CD4-positive, alpha-beta T cell treated with Interleukin-12 subunit alpha and Interleukin-12 subunit beta, for 1 hour (primary cell): Measurements from ENCODE around the gene KCTD14.
"Not testable (repeated sequence)": the region's sequence is repeated elsewhere in the genome, so short reads cannot be mapped to it uniquely, and the experiment has no call there.

Experiments used
- DNase-seq: peaks from one replicate; pipeline ENCODE4 v3.0.0-alpha.2; 2020

KCTD14 gene

GRCh38 chr11:78045851-78046485 lies 22.9 kb upstream of the KCTD14 start:
- DNase-seq: peak; percentile 74

DNA sequence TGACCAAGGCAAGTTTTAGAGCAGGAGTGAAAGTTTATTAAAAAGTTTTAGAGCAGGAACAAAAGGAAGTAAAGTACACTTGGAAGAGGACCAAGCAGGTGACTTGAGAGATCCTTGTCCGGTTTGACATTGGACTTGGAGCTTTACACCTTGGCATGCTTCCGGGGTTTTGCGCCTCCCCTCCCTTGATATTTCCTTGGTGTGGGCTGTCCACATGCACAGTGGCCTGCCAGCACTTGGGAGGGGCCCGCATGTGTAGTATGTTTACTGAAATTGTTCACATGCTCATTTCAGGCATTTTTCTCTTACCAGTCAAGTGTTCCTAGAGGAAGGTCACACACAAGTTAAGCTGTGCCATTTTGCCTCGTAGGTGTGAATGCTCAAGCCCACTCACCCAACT lies 21.6 kb upstream of the KCTD14 start:
- DNase-seq: no peak

DNA sequence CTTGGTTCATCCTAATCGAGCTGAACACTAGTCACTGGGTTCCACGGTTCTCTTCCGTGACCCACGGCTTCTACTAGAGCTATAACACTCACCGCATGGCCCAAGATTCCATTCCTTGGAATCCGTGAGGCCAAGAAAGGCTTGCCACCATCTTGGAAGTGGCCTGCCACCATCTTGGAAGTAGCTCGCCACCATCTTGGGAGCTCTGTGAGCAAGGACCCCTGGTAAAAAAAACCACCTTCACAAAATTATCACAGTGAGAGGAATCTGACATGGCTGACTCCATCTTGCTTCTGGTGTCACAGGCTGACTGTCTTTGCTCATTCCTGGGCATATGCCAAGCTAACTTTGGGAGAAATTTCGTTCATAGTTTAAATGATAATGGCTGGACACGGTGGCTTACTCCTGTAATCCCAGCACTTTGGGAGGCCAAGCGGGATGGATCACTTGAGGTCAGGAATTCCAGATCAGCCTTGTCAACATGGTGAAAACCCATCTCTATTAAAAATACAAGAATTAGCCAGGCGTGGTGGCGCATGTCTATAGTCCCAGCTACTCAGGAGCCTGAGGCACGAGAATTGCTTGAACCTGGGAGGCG lies 18.9 kb upstream of the KCTD14 start:
- no peak for DNase-seq

- DNase-seq: not testable (repeated sequence)
Observed at GRCh38 chr11:78041380-78041719, 18.3 kb upstream of the KCTD14 start.

DNA sequence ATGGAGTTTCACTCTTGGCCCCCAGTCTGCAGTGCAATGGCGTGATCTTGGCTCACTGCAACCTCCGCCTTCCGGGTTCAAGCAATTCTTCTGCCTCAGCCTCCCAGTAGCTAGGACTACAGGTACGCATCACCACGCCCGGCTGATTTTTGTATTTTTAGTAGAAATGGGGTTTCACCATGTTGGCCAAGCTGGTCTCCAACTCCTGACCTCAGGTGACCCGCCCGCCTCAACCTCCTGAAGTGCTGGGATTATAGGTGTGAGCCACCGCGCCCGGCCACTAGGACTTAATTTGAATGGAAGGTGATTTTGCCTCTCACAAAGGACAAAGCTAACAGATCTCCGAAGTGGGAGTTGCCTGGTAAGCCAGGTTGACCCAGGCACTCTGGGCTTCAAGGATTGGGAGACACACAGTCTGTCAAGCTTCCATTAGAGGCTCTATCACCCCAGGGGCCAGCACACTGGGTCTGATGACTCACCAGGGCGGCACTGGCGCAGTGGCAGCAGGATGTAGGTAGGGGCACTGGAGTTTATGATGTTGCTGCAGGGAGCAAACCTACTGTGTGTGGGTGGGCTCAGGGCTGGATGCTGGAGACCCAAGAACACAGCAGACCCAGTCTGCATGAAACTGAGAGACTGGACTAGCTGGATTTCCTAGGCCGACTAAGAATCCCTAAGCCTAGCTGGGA lies 17.8 kb upstream of the KCTD14 start:
- DNase-seq: no peak

- DNase-seq: peak; percentile 4
Observed at GRCh38 chr11:78039919-78040671, 17.0 kb upstream of the KCTD14 start.

- no peak for DNase-seq
Observed at GRCh38 chr11:78039391-78039918, 16.4 kb upstream of the KCTD14 start.

DNA sequence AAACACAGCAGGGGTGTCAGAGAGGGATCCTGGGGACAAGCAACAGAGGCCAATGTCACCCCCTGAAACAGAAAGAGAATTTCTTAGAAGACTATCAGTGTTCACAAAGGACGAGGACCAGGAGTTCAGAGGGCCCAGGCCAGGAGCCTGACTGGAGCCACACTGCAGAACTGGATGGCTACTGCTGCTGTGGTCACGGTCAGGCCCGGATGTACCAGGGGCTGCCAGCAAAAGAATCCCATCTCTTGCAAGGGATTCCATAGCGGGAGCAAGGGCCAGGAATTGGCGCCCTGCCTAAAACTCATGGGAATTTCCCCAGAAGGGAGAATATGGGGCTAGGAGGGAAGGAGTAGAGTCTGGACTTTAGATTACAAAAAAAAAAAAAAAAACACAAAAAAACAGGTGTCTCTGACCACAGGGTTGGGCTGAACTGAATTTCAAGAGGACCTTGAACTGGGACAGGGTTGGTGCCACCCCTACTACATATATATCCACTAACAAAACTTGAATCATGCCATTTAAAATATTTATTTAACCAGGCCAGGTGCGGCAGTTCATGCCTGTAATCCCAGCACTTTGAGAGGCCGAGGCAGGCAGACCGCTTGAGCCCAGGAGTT lies 15.7 kb upstream of the KCTD14 start:
- DNase-seq: no peak

GRCh38 chr11:78037825-78038620 lies 14.9 kb upstream of the KCTD14 start:
- no peak for DNase-seq

DNA sequence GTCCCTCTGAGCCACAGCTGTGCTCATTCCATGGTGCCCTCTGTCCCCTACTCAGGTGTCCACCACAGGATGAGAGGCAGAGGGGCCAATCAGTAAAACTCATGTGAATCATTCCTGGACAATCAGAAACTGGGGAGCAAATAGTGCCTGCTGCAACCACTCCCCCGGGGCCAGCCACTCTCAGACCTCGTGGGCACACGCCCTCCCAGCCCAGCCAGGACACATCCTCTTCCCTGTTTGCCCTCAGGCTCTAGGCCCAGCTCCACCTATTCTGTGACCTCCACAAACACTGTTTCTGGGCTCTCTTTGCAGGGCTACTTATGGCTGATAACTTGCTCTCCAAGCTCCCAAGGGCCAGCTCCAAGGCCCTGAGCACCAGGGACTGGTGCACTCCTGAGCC lies 14.0 kb upstream of the KCTD14 start:
- no peak for DNase-seq

DNA sequence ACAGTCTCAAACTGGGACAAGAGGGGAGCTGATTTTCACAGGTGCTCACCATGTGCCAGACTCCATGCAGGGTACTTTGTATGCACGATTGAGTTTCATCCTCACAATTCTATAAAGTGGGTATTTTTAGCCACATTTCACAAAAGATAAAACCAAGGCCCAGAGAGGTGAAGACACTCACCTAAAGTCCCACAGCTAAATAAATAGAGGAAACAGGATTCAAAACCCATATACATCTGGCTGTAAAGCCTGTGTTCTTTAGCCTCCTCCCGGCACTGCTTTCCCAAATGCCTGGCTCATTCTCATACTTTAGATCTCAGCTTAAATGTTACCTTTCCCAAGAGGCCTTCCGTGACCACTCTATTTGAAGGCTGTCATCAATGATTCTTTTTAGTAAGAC lies 13.2 kb upstream of the KCTD14 start:
- DNase-seq: no peak

DNA sequence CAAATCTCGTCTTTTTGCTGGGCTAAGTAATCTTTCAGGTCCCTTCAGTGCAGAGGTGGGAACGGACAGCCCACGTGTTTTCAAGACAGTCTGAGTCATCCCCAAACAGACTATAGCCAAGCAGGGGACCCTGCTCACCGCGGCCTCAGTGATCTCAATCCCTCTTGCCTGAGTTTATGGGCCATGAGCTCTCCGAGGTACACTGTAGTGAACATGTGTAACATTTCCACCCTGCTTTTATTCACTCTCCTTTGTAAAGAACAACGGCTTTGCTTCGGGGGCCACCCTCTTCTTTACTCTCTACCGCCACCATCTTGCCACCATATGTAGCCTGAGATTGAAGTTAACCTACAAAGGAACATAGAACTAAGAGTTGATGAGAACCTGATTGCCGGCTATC lies 11.5 kb upstream of the KCTD14 start:
- no peak for DNase-seq

DNA sequence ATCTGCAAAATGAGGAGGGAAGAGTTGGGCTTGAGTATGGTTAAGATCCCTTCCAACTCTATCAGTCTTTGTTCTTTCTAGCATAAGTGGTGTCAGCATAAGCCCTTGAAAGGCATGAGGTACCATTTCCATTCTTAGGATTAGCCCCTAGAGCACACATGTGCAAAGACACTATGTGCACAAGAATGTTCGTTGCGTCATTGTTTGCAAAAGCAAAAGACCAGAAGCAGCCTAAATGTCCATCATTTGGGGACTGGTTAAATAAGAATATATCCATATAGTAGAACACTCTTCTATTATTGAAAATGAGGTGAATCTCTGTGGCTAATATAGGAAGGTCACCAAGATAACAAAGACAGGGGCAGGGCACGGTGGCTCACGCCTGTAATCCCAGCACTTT lies 10.0 kb upstream of the KCTD14 start:
- DNase-seq: no peak

GRCh38 chr11:78032090-78032489 lies 9.0 kb upstream of the KCTD14 start:
- no peak for DNase-seq

DNA sequence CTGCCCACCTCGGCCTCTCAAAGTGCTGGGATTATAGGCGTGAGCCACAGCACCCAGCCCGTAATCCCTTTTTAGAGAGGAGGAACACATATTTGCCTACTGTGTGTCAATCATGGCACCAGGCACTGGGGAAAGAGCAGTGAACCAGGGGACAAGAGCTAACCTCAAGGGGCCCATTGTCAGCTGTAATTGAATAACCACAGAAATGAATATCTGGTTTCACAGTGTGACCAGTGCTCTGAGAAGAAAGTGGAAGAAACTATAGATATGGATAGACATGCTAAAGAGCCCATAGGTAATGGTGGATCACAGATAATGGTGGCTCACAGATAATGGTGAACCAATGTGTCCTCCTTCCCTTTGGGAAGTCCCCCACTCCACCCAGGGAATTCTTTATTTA lies 8.6 kb upstream of the KCTD14 start:
- DNase-seq: no peak

DNA sequence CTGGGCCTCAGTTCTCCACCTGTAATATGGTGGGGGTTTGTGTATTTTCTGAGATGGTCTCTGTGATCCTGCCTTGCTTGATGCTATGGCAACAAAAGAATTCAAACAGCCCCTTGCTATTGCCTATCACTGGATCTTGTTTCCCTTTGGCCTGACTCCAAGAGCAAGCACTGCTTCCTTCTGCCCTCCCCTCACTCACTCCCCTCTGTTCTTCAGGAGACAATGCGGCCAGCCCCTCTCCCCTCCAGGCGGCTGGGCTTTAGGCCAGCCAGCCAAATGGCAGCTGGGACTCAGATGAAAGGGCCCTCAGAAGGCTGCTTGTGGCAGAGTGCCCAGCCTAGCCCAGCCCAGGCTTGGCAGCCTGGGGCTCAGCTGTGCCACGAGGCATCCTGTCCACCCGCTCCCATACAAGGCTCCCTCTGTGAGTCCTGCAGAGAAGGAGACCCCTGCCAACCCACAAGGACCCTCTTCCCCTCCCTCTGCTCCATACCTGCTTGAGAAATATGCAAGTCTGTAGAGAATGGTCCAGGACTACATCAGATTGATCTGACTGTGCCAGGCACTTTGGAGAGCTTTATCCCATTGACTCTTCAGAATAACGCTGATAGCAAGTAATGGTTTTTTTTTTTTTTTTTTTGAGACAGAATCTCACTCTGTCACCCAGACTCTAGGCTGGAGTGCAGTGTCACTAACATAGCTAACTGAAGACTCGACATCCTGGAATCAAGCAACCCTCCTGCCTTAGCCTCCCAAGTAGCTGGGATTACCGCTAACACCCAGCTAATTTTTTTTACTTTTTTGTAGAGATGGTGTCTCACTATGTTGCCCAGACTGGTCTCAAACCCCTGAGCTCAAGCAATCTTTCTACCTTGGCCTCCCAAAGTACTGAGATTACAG lies 7.6 kb upstream of the KCTD14 start:
- DNase-seq: no peak

DNA sequence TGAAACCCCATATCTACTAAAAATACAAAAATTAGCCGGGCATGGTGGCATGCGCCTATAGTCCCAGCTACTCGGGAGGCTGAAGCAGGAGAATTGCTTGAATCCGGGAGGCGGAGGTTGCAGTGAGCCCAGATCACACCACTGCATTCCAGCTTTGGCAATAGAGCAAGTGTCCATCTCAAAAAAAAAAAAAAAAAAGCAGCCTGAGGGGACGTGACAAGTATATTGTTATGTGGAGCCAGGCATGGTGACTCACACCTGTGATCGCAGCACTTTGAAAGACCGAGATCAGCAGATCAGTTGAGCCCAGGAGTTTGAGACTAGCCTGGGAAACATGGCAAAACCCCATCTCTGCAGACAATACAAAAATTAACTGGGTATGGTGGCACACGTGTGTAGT lies 5.3 kb upstream of the KCTD14 start:
- not testable (repeated sequence) for DNase-seq

GRCh38 chr11:78027759-78028158 lies 4.7 kb upstream of the KCTD14 start:
- no peak for DNase-seq

GRCh38 chr11:78025378-78025777 lies 2.3 kb upstream of the KCTD14 start:
- no peak for DNase-seq

GRCh38 chr11:78023426-78023825 lies 350 bp upstream of the KCTD14 start:
- DNase-seq: no peak

DNA sequence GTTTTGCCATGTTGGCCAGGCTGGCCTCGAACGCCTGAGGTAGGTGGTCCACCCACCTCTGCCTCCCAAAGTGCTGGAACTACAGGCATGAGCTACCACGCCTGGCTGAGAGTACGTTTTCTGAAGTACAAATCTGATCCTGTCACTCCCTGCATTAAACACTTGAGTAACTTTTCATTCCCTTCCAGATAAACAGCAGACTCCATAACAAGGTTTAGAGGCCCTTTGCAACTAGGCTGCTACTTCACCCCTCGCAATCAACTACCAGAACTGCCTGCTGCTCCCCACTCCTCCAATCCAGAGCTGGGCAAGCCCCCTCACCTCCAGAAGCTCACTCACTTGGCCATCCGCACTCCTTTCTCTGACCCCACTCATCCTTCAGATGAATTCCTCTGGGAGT lies 1.5 kb downstream of the KCTD14 start:
- DNase-seq: no peak
